ENCODE results near the gene RAB21. TPM values are rescaled to one million over a fixed set of nuclear protein-coding genes. Genes with fewer than 3 reads are reported as not detected.

RAB21 gene
- total RNA-seq, 1 experiment from 2014 or later, result 86.4 TPM

DNA sequence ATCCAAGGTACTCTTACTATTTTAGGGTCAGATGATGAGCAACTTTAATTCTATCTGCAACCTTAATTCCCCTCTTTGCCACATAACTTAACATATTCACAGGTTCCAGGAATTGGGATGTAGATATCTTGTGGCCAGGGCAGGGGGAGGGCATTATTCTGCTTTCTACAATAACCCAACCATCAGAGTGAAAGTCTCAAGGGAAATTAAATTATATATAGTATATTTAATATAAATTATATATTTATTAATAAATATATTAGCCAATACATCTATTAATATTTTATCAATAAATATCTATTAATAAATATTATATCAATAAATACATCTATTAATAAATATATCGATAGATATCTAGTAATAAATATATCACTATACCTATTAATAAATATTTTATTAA, 11.7 kb upstream of the RAB21 start:
- BruUV-seq (replicated peaks), result no TSS peak
- CTCF ChIA-PET, result interaction anchor here (0.6 to 1.3 kb wide), 3 partner anchors 19 to 81 kb away, joined by 3 read pairs; no protein-coding TSS in a partner anchor
- Mint-ChIP-seq H3K9me3 (ENCODE audit: unreplicated experiment) (no peaks in the 10 kb centered on the region), H3K36me3 (ENCODE audit: insufficient read depth, unreplicated experiment) (no peaks in the 10 kb centered on the region), H3K4me3 (ENCODE audit: unreplicated experiment) (no peak overlapping the region), H3K27ac (ENCODE audit: low read depth, unreplicated experiment) (no peak overlapping the region), H3K4me1 (ENCODE audit: insufficient read depth, unreplicated experiment) (no peaks in the 10 kb centered on the region), H3K27me3 (ENCODE audit: insufficient read depth, unreplicated experiment) (no peaks in the 10 kb centered on the region)
- TF ChIP-seq, protein P1, sequence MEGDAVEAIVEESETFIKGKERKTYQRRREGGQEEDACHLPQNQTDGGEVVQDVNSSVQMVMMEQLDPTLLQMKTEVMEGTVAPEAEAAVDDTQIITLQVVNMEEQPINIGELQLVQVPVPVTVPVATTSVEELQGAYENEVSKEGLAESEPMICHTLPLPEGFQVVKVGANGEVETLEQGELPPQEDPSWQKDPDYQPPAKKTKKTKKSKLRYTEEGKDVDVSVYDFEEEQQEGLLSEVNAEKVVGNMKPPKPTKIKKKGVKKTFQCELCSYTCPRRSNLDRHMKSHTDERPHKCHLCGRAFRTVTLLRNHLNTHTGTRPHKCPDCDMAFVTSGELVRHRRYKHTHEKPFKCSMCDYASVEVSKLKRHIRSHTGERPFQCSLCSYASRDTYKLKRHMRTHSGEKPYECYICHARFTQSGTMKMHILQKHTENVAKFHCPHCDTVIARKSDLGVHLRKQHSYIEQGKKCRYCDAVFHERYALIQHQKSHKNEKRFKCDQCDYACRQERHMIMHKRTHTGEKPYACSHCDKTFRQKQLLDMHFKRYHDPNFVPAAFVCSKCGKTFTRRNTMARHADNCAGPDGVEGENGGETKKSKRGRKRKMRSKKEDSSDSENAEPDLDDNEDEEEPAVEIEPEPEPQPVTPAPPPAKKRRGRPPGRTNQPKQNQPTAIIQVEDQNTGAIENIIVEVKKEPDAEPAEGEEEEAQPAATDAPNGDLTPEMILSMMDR (IDR thresholded peaks at IDR 0.05; ENCODE audit: unreplicated experiment), result no peak
- DNase-seq (ENCODE audit: unreplicated experiment), result no peak
- POLR2A ChIA-PET, result interaction anchor here (1.6 kb wide), 1 partner anchor 80 kb away, joined by 5 read pairs; the partner anchor contains the start of gene ZFC3H1
- intact Hi-C loops (cut with micrococcal nuclease), result no loop called here

GRCh38 chr12:71744522-71745300, 10.0 kb upstream of the RAB21 start:
- Mint-ChIP-seq H3K4me1 (ENCODE audit: insufficient read depth, unreplicated experiment) (no peaks in the 10 kb centered on the region), H3K36me3 (ENCODE audit: insufficient read depth, unreplicated experiment) (no peaks in the 10 kb centered on the region), H3K27me3 (ENCODE audit: insufficient read depth, unreplicated experiment) (peaks cover 12% of the 10 kb centered on the region), H3K9me3 (ENCODE audit: unreplicated experiment) (no peaks in the 10 kb centered on the region), H3K27ac (ENCODE audit: low read depth, unreplicated experiment) (no peak overlapping the region), H3K4me3 (ENCODE audit: unreplicated experiment) (no peak overlapping the region)
- CTCF ChIA-PET, result interaction anchor here (0.6 to 8.6 kb wide), 8 partner anchors 25 to 109 kb away, joined by 3 to 226 read pairs (median 5); partner anchors contain the start of genes THAP2, TMEM19 and ZFC3H1
- no peak for DNase-seq (ENCODE audit: unreplicated experiment)
- BruUV-seq (replicated peaks), result no TSS peak
- TF ChIP-seq, protein P1 (IDR thresholded peaks at IDR 0.05; ENCODE audit: unreplicated experiment), result no peak
- intact Hi-C loops (cut with micrococcal nuclease), result loop anchor here (5.0 kb wide), 1 partner anchor 527 kb away; no protein-coding TSS in a partner anchor
- POLR2A ChIA-PET, result interaction anchor here (1.6 to 15.8 kb wide), 3 partner anchors 10 to 82 kb away, joined by 8 to 258 read pairs (median 141); partner anchors contain the start of genes RAB21, THAP2, TMEM19 and ZFC3H1

DNA sequence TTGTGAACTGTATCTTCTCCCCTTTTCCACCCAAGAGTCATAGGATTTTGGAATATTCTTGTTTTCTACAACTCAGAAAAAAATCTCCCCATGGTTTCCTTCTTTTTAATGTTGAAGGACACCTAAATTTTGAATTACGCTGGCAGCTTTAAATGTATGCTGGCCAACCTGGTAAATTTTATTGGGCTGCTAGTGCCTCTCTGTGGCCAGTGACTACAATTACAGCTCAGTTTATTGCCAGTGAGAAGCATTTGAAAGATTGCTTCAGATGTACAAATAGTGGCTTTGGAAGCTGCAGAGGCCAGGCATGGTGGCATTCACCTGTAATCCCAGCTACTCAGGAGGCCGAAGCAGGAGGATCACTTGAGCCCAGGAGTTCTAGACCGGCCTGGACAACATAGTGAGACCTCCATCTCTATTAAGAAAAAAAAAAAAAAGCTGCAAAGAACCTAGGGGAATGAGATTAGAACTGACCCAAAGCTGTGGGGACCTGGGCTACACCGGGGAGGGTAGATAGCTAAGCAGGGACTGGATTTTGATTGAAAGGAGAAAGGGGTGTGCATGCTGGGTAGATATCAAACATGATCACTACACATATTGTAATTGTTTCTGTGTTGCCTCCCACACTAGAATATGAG, 7.6 kb upstream of the RAB21 start:
- BruUV-seq (replicated peaks), result no TSS peak
- Mint-ChIP-seq H3K4me3 (ENCODE audit: unreplicated experiment) (no peak overlapping the region), H3K27ac (ENCODE audit: low read depth, unreplicated experiment) (no peak overlapping the region), H3K36me3 (ENCODE audit: insufficient read depth, unreplicated experiment) (no peaks in the 10 kb centered on the region), H3K4me1 (ENCODE audit: insufficient read depth, unreplicated experiment) (no peaks in the 10 kb centered on the region), H3K27me3 (ENCODE audit: insufficient read depth, unreplicated experiment) (peaks cover 30% of the 10 kb centered on the region), H3K9me3 (ENCODE audit: unreplicated experiment) (no peaks in the 10 kb centered on the region)
- intact Hi-C loops (cut with micrococcal nuclease), result loop anchor here (1.0 to 5.0 kb wide), 6 partner anchors 61 to 530 kb away; partner anchors contain the start of genes THAP2 and TMEM19
- ChIA-PET CTCF (interaction anchor here (0.6 to 8.6 kb wide), 61 partner anchors 9 to 529 kb away, joined by 3 to 226 read pairs (median 5); partner anchors contain the start of genes THAP2, TMEM19 and ZFC3H1), POLR2A (interaction anchor here (0.9 to 15.8 kb wide), 12 partner anchors 9 to 115 kb away, joined by 3 to 258 read pairs (median 7); partner anchors contain the start of genes THAP2, TMEM19 and ZFC3H1)
- TF ChIP-seq, protein P1 (IDR thresholded peaks at IDR 0.05; ENCODE audit: unreplicated experiment), result peak; percentile 78
- DNase-seq (ENCODE audit: unreplicated experiment), result peak; percentile 76

Measured in MCF 10A (cell line).